Smooth muscle cell of the brain vasculature (primary cell): Measurements from ENCODE around the gene IQGAP1.

Experiments used
- DNase-seq: peaks from one replicate; pipeline ENCODE4 v3.0.0-alpha.2; 2012; ENCODE audit warnings: low read depth, low spot score

Gene IQGAP1

GRCh38 chr15:90439946-90440345 is 51.9 kb downstream of the IQGAP1 start:
- DNase-seq, result no peak

DNA sequence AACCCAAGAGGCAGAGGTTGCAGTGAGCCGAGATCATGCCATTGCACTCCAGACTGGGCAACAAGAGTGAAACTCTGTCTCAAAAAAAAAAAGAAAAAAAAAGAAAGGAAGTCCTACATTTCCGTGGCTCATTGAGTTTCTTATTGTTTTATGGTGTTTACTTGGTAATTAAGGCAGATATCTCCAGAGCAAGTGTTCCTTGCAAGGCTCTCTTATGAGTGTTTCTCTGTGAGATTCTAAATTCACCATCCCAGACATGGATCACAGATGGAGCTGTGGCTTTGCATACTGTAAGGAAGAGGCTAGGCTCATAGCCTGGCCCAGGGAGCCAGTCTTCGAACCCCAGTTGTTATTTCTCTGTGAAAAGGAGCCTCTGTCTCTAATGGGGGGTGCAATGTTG is 53.0 kb downstream of the IQGAP1 start:
- DNase-seq, result no peak

DNA sequence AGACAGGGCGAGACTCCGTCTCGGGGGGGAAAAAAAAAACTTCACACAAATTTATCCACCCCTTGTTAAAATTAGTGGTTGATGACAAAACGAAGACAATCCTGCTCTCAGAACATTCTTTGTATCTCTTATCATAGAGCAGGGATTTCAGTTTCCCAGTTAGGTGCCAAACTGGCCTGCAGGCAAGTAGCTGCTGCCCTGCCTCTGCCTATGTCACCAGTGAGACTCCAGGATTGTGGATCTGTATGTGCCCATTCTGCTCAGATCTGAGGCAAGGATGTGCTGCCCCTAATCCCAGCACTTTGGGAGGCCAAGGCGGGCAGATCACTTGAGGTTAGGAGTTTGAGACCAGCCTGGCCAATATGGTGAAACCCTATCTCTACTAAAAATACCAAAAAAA is 54.4 kb downstream of the IQGAP1 start:
- no peak for DNase-seq

DNA sequence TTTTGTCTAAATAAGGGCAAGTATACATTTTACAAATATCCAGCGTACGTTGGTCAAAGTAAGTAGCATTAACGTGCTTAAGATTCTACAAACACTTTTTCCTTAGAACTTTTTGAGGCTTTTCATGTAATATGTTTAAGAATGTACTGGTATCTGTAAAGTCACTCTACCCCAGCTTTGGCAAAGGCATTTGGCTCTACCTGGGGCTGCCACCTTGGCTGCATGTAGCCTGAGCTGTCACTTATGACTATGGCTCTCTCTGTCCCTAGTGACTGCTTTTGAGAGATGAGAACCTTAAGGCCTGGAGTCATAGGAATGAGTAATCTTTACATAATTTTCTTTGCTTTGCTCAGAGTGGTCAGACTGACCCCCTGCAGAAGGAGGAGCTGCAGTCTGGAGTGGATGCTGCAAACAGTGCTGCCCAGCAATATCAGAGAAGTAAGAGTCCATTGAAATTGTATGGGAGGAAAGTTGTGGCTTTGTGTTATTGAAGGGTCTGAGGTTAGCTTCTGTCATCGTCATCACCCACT is 61.2 kb downstream of the IQGAP1 start:
- peak; percentile 20 for DNase-seq

DNA sequence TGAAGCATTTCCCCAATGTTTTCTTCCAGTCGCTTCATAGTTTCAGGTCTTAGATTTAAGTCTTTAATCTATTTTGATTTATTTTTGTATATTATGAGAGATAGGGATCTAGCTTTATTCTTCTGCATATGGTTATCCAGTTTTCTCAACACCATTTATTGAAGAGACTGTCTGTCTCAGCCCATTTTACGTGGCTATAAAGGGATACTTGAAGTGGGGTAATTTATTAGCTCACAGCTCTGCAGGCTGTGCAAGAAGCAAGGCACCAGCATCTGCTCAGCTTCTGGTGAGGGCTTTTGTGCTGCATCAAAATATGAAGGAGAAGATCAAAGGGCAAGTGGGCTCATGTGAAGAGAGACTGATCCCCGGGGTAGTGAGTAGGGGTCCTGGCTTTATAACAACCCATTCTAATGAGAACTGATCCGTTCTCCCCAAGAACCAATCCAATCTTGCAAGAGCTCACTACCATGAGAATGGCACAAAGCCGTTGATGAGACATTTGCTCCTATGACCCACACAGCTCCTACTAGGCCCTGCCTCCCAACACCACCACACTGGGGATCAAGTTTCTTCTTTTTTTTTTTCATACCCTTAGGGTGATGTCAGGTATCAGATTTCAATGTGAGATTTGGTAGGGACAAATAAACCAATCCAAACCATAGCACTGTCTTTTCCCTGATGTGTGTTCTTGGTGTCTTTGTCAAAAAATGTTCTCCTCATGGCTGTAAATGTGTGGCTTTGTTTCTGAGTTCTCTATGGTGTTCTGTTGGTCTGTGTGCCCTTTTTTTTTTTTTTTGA is 63.2 kb downstream of the IQGAP1 start:
- DNase-seq, result peak; percentile 29

DNA sequence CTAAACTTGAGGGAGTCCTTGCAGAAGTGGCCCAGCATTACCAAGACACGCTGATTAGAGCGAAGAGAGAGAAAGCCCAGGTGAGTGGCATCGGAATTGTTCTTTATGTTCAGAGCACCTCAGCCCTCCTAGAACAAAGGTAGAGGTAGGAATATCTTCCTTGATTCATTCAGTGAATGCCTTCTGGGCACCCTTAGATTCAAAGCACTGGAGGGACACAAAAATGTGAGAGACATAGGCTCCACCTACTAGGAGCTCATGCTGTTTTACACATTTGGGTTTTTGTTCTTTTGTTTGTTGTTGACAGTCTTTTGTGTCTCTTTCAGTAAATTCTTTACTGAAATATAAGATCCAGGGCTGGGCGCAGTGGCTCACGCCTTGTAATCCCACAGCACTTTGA is 68.2 kb downstream of the IQGAP1 start:
- no peak for DNase-seq

DNA sequence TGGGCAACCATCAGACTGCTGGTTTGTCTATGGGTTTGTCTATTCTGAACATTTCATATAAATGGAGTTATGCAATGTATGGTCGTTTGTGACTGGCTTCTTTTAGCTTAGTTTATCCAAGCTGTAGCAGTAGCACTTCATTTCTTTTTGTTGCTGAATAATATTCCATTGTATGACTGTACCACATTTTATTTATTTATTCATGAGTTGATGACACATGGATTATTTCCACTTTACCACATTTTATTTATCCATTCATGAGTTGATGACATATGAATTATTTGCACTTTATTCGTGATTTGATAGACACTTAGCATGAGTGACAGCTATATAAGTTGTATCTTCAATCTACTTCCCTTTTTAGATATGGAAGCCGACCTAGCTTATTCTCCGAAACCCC is 70.0 kb downstream of the IQGAP1 start:
- DNase-seq, result no peak

DNA sequence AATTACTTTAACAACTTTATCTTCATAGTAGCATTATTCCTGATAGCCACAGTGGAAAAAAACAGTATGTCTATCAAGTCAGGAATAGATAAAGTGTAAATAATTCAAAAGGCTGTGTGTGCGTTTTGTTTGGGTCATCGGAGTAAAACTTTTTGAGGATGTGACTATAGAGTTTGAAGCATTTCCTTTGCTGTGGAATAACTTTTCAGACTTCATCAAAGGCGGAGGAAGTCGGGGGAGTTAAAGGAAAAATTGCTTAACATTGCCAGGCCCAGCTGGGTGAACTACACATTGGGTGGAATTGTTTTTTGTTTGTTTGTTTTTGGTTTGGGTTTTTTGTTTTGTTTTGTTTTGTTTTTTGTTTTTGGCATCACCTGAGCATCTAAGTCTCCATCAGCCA is 71.3 kb downstream of the IQGAP1 start:
- no peak for DNase-seq

DNA sequence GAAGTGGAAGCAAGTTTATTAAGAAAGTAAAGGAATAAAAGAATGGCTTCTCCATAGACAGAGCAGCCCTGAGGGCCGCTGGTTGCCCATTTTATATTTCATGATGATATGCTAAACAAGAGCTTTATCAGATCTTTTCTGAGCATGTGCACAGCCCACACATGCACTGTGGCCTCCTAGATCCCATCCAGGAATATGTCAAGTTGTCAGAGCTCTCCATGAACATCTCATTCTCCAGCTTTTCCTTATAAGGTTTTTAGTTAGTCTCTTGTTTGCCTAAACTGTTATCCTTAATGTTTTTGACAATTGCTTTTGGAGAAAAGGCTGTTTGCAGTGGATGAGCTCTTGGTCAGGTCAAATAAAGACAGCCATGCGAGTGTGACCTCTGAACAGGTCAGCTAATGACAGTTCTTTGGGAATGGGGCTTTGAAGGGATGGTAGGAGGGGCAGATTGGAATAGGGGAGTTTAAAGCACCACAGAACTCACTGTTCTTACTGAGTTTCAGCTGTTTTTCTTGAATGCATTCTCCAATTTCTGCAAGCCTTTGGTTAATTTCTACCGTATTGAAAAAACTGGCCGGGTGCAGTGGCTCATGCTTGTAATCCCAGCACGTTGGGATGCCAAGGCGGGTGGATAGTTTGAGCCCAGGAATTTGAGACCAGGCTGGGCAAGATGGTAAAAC is 72.2 kb downstream of the IQGAP1 start:
- DNase-seq, result no peak

GRCh38 chr15:90463381-90463780 is 75.3 kb downstream of the IQGAP1 start:
- peak; percentile 50 for DNase-seq

- no peak for DNase-seq
These were observed 77.3 kb downstream of the IQGAP1 start for GRCh38 chr15:90465140-90465929.

- DNase-seq, result no peak
These were observed 78.0 kb downstream of the IQGAP1 start for GRCh38 chr15:90465930-90466567.

GRCh38 chr15:90469723-90470122 is 81.7 kb downstream of the IQGAP1 start:
- DNase-seq, result no peak

GRCh38 chr15:90470453-90470852 is 82.4 kb downstream of the IQGAP1 start:
- DNase-seq, result no peak

- DNase-seq, result no peak
These were observed 83.1 kb downstream of the IQGAP1 start for GRCh38 chr15:90471126-90471525.

- DNase-seq, result no peak
These were observed 83.7 kb downstream of the IQGAP1 start for GRCh38 chr15:90471769-90472168.

DNA sequence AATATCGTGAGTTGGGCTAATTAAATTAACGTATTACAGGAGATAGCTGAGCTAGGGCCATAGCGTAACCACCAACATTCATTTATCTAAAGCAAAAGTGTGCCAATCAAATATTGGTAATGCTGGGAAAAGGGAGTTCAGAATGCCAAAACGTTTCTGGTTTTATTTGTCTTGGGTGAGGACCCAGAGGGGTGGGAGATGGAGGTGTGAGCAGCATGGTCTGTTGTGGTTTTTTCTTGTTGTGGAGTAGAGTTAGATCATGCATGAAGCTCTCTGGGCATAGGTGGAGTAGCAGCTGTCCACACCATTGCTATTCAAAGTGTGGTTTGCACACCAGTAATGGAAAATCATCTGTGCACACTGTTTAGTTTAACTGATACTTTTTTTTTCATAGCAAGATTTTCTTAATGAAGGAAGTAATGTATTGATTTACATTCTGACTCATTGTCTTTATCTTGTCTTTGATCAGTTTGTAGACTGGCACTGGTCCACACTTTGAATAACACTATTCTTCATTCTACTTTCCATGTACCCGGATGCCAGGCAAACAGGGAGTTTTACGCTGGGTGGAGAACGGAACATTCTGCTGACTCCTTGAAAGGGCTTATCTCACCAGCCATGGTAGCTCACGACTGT is 90.9 kb downstream of the IQGAP1 start:
- DNase-seq, result no peak

DNA sequence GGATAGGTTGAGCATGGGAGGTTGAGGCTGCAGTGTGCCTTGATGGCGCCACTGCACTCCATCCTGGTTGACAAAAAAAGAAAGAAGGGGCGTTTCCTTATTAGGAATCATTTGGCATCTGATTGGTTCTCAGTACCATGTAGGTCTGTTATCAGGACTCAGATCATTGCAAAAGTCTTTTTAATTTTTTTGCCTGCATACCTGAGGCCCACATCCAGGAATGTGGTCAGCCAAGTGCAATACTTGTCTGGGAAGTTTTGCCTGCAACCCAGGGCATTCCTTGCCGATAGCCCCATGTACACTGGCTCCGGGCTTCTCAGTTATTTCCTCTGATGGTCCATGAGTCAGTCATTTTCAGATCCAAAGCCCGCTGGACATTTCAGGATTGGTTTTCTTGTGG is 91.6 kb downstream of the IQGAP1 start:
- no peak for DNase-seq

DNA sequence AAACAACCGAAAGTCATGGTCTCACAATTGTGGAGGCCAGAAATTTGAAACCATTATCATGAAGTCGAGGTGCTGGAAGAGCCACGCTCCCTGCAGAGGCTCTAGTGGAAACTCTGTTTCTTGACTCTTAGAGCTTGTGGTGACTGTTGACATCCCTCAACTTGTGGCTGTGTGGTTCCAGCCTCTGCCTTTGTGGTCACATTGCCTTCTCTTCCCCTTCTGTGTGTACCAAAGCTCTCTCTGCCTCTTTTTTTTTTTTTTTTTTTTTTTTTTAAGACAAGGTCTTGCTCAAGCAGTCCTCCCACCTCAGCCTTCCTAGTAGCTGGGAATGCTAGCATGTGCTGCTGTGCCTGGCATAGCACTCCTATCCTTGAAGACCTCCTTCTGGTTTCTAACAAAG is 93.0 kb downstream of the IQGAP1 start:
- DNase-seq, result no peak

- peak; percentile 33 for DNase-seq
These were observed 94.3 kb downstream of the IQGAP1 start for GRCh38 chr15:90482124-90483011.
